ENCODE data around the gene LPIN1.

LPIN1 gene

DNA sequence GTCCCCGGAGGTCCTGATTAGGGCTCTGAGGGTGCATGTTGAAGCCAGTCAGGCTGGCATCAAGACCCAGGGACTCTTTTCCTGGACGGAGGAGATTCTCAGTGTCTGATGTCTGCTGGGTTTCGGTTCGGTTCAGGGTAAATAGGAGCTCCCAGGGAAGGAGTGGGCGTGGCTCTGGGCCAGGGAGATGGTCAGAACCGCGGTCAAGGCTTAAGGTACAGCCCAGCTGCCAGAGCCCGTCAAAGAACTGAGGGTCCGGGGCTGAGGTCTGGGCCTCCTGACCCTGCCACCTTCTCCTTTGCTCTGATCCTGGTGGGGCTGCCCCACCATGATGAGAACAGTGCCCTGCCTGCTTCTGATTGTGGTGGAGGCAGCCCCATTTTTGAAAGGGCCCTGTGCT, 39.8 kb downstream of the LPIN1 start:
- DNase-seq = no peak

GRCh38 chr2:11786592-11786991, 40.2 kb downstream of the LPIN1 start:
- no peak for DNase-seq

DNA sequence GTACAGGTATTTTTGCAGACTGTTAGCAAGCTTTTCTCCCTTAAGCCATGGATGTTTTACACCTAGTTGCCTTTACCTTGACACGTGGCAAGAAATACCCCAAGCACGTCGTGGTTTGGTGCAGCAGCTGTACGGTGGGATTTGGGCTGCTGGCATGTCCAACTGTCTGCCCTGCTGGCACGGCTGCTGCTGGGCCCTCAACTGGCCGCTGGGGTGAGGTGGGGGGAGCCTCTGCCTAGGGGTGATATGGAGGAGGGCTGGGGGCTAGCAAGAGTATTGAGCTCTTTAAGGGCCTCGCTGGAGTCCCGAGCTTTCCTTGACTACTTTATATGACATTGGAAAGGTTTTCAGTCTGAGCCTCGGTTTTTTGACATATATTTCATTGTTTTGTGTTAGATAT, 41.6 kb downstream of the LPIN1 start:
- DNase-seq = no peak

GRCh38 chr2:11788461-11789124, 42.2 kb downstream of the LPIN1 start:
- no peak for DNase-seq

DNA sequence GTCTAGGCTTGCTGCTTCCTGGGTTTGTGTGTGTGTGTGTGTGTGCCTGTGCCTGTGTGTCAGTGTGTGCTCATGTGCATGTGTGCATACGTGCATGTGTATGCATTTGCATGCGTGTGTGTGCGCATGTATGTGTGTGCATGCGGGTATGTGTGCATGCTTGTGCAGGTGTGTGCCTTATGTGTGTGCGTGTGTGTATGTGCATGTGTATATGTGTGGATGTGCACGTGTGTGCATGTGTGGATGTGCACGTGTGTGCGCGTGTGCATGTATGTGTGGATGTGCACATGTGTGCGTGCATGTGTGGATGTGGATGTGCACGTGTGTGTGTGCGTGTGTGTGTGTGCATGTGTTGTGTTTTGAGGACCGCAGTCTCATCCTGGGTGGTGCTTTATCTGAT, 42.8 kb downstream of the LPIN1 start:
- no peak for DNase-seq

DNA sequence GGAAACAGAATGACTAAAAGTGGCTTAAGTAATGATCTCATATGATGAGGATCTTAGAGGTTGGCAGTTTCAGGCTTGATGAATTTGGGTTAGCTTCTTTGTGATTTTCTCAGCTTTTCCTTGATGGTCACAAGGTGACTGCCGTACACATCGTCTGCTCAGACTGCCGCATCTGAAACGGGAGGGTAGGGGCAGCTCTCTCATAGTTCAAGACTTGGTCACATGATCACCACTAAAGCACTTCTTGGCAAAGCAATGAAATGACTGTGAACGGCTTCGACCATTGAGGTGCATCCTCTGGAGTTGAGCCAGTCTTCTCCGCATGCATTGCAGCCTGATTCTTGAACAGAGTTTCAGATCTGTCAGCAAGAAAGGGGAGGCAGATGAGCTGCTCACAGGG, 43.8 kb downstream of the LPIN1 start:
- no peak for DNase-seq

GRCh38 chr2:11795590-11795989, 49.2 kb downstream of the LPIN1 start:
- no peak for DNase-seq

DNA sequence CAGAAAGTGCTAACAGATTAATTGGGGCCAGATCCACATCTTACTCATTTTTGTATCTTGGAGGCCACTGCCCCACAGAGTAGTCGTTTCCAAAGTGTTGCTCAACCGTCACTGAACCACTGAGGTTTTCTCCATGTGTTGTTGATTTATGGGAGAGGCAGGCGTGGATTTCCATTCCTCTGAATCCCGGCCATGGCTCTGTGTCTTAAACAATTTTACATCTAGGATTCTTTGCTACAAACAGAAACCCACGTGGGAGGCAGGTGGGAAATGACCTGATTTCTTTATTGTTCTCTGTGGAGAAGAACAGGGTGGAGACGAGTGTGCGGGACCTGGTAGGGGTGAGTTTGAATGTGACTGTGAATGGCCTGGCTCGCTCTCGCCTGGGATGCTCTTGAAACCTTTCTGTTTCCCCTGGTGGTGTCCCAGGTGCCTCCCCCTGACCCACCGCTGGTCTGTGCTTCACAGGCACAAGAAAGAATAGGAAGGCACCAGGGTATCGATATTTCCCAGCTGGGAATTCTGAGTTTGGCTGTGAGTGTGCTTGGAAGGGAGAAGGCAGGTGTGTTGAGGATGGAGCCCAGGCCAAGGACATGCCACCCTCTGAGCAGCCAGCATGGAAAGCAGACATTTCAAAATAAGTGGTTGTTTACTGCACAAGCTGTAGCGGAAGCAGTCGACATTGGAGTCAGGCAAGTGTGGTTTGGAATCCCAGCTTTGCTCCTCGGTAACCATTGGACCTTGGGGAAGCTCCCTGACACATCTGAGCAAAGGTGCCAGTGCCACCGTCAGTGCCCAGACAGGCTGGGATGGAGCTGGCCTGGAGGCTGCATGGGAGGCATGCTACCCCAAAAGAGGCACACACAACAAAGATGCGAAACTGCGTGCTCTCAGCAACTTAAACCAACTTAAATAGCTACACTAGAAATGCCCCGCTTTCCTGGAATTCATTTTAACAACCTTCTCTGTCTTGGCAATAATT, 50.0 kb downstream of the LPIN1 start:
- DNase-seq = no peak

GRCh38 chr2:11797846-11798245, 51.4 kb downstream of the LPIN1 start:
- DNase-seq = no peak

DNA sequence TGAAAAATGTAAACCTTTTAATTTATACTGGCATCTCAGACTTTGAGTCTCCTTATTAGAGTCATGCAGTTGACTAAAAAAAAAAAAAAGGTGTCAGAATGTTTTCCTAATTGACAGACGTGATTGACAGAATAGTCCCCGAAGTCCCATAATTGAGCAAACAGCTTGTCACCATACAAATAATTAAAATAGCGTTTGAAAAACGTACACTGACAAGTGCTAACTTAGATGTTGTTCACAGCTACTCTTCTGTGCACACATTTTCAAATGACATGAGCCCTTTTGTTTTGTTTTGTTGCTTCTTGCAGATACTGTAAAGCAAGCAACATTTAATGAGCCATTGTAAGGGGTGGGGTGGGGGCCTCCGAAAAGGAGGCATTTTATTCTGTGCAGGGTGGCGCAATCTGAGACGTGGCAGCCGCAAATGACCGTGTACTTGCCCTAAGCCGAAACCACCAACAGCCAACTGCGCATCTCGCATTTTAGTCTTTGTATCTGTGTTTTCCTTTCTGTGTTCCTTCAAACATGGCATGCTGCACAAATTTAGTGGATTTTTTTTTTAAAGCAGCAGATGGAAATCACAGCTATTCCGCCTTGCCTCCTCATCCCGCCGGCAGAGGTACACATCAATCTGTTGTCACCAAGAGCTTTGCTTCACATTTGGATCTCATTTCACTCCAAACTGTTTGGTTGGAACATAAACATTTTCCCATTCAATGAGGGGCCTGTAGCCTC, 52.4 kb downstream of the LPIN1 start:
- no peak for DNase-seq

DNA sequence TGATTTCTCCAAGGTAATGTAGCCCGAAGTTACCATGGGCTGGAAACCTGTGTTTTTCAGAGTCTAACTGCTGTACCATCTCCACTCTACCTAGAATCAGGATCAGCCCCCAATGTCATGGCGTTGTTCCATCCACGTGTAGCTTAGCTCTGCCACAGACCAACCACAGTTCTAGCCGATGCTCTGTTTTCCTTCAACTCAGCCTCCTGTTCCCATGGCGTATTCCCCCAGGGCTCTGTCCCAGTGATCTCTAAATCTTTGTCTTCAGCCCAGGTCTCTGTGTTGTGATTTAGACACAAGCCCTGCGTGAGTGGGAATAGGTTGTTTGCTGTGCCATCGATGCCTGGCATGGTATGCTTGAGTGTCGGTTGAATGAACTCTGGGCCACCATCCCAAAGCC, 53.4 kb downstream of the LPIN1 start:
- DNase-seq = no peak

DNA sequence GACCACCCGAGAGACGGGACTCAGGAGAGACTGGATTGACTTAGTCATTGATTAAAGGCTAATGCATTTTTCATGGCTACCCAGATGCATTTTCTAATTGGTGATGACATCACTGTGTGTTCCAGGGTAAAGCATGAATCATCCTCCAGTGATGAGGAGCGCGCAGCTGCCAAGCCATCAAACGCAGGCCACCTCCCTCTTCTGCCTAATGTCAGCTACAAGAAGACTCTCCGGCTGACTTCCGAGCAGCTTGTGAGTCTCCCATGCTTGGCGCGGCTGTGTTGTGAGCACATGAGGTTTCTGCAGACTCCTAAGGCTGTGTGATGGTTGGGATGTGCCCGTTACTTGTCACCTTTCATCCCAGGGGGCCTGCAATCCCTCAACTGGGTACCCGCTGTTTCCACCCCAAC, 56.4 kb downstream of the LPIN1 start:
- no peak for DNase-seq

DNA sequence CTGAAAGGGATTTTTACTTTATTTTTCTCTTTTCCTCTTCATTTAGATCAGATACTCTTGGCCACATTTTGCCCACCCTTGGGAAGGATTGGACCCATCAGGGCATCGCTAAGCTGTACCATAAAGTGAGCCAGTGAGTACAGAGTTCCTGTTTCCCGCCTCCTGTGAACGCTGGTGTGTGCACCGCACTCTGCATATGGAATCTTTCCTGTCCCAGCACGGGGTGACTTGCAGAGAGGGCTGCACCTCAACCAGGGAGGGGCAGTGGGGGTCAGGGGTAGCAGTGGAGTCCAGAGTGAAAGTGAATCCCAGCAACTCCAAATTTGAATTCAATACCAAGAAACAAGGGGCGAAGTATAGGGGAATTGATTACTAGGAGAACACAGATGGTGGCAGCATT, 58.6 kb downstream of the LPIN1 start:
- no peak for DNase-seq

DNA sequence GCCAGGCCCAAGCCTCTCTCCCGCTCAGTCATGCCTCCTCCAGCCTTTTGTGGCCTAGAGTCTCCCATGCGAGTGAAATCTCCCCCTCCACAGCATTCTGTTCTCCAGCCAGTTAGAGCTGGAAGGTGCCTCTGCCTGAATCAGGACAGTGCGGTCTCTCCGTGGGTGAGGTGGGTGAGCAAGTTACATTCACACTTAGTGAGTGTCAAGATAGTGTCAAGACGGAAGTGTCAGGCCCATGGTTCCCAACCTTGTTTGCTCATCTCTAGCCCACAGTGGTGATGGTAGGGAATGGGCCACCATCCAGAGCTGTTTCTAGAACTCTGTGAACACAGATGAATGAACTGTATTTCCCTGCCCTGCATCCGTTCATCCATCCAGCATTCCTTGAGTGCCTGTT, 59.5 kb downstream of the LPIN1 start:
- DNase-seq = no peak

DNA sequence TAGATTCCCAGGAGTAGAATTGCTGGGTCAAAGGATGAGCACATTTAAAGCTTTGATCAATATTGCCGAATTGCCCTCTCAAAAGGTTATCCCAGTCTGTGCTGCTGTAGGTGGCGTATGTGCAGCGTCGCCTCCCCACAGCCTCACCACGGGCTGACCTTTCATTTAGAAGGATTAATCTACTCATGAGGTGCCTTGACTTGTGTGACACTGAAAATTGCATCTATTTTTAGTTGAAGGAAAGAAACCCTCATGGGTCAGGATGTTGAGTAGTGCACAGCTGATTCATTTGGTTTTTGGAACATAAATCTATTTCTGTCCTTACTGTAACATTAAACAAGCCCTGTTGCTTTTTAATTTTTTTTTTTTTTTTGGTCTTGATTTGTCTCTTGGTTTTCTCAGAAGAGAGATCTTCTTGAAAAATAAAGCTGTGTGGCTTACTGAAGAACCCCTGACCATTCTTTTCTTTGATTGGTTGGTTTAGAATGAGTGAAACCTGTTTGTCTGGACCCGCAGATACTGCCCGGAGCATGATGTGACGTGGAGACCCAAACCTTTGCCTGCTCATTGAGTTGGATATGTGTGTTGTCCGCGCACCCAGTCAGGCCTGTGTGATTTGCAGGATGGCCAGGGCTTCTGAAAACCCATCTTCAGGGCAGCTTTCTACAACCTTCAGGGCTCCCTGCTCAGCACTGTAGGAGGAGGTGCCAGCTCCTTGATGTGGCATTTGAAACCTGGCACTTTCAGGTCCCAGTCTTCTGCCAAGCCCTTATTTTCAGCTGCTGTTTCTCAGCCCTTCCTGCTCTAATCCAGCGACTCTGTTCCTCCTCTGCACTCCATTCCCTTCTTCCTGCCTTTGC, 61.0 kb downstream of the LPIN1 start:
- no peak for DNase-seq

- no peak for DNase-seq
Measured at GRCh38 chr2:11808016-11808400, 61.6 kb downstream of the LPIN1 start.

- DNase-seq = no peak
Measured at GRCh38 chr2:11809586-11810236, 63.3 kb downstream of the LPIN1 start.

DNA sequence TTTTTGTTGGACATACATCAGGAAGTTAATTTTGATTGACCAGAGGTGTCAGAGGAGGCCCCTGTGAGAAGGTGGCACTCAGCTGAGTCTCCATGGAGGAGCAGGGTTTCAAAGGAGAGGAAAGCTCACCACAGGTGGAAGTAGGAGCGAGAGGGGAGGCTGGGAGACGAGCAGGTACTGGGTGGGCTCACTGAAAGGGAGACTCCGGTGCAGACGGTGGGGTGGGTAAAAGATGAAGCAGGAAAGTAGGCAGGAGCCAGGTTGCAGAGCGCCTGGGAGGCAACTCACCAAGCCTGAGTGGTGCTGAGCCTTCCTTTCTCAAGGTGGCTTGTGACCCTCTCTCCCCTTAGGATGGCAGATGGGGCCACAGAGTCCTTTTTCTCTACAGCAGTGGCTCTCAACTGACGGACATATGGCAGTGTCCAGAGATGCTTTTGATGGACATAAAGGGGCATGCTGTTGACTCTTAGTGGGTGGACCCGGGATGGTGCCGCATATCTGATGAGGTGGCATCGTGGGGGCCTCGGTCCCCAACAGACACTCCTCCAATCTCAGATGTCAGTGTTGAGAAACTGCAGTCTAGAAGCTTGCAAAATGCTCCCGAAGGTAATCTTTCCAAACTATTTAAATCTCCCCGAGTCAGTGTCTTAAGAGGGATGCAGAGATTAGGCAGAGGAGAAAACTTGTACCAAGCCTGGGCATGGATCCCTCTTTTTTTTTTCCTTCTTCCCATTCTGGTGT, 64.0 kb downstream of the LPIN1 start:
- DNase-seq = no peak

DNA sequence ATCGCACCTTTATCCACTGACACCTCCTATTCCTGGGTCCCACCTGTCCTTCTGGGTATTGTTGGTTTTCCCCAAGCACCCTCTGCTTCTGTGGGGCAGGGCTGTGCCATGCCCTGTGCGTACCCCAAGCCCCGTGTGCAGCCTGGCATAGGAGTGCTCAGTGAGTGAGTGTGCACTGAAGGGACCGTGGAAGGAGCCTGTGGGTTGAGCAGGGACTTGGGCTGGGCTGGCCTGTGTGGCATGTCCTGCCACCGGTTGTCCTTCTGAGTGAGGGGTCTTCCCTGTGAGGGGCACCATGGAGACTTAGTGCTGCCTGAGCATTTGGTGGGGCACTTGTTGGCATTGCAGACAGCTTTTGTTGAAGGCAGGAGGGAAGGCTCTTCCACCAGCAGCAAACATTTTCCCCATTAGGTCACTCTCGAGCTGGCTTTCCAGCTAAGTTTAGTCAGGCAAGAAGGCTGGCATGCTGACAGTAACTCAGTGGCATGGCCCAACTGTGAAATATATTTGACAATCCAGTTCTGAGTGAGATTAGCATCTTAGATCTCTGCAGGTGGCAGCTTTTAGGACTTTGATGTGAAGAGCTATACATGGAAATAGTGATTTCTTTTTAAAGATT, 64.7 kb downstream of the LPIN1 start:
- no peak for DNase-seq

DNA sequence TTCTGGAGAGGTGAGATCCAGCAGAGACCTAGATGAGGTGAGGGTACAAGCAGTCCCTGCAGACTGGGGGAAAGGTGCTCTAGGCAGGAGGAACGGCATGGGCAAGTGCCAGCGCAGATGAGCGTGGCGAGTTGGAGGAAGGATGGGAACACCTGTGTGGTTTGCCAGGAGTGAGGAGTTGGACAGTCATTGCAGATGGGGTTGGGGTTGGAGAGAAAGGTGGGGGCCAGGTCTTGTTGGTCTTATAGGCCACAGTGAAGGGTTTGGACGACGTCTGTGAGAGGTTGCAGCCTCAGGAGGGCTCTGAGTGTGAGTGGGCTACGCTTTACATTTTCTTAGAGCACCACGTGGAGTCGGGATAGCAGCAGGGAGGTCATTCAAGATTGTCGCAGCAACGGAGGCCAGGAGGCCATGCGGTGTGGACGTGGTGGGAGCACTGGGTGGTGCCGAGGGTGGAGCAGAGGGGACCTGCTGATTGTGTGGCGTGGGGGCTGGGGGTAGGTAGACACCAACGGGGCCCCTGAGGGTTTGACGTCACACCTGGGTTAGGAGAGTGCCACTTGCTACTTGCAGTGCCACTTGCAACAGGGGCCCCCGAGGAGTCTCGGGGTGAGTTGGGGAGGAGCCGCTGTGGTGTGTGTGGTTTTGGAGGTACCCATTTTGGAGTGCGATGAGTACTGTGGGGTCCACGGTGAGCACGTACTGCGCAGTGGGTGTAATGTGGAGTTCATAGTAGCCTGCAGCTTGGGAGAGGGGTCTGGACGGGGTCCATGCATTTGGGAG, 66.2 kb downstream of the LPIN1 start:
- no peak for DNase-seq

All from CD4-positive, alpha-beta T cell treated with Interferon alpha-2 for 1 hour (primary cell).